Vagina (tissue), 2 donors: ENCODE measurements around the gene SSTR4.

Experiments used
- POLR2A ChIP-seq, 2 donors: fragments of 450-650 bp; IDR thresholded peaks; one replicate each; pipeline ENCODE4 v1.6.1; 2017; ENCODE audit warnings: antibody characterized with exemption in 2 of 2, mild to moderate bottlenecking in 2 of 2, moderate library complexity in 2 of 2
- TF ChIP-seq, protein P1 (sequence below), 3 experiments: fragments of 450-650 bp in 2 of 3; fragments of 200-600 bp in 1 of 3; sonication (generic) in 1 of 3; IDR thresholded peaks; one replicate each; pipeline ENCODE4 v1.5.1; 2017 to 2019; ENCODE audit warnings: antibody characterized with exemption in 3 of 3, mild to moderate bottlenecking in 2 of 3, moderate library complexity in 2 of 3

DNA sequence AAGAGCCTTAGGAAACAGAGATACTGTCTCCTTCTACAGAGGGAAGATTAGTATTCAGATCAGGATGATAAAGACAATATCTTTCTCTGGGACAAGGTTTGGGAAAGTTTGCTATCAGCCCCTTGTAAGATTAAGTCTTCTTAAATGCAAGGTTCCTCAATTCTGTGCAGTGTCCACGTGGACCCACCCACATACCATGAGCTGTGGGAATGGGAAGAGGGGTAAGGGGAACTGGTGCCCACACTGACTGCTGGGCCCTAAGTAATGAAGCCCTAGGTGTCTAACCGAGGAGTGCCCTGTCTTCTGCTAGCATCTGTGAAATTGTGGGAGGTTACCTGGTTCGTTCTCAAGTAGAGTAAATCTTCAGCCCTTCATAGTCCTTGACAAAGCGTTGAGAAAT is 5.8 kb upstream of the SSTR4 start:
- TF ChIP-seq, protein P1, sequence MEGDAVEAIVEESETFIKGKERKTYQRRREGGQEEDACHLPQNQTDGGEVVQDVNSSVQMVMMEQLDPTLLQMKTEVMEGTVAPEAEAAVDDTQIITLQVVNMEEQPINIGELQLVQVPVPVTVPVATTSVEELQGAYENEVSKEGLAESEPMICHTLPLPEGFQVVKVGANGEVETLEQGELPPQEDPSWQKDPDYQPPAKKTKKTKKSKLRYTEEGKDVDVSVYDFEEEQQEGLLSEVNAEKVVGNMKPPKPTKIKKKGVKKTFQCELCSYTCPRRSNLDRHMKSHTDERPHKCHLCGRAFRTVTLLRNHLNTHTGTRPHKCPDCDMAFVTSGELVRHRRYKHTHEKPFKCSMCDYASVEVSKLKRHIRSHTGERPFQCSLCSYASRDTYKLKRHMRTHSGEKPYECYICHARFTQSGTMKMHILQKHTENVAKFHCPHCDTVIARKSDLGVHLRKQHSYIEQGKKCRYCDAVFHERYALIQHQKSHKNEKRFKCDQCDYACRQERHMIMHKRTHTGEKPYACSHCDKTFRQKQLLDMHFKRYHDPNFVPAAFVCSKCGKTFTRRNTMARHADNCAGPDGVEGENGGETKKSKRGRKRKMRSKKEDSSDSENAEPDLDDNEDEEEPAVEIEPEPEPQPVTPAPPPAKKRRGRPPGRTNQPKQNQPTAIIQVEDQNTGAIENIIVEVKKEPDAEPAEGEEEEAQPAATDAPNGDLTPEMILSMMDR (IDR thresholded peaks at IDR 0.05): no peak
- TF ChIP-seq POLR2A (IDR thresholded peaks at IDR 0.05): no peak
